GM21619 (cell line): ENCODE results near the gene CITED4.

Experiments
- ATAC-seq: cut with Tn5 transposase; IDR thresholded peaks from one replicate; pipeline ENCODE4 v1.9.1; 2021; ENCODE audit not compliant: unreplicated experiment

Gene CITED4

GRCh38 chr1:40836283-40836682, 25.9 kb downstream of the CITED4 start:
- ATAC-seq, result no peak

- no peak for ATAC-seq
Observed at GRCh38 chr1:40834968-40835545, 27.1 kb downstream of the CITED4 start.

GRCh38 chr1:40833979-40834378, 28.2 kb downstream of the CITED4 start:
- no peak for ATAC-seq

GRCh38 chr1:40831001-40831732, 31.0 kb downstream of the CITED4 start:
- ATAC-seq, result no peak

GRCh38 chr1:40830419-40830943, 31.7 kb downstream of the CITED4 start:
- ATAC-seq, result no peak

- ATAC-seq, result no peak
Observed at GRCh38 chr1:40829631-40830245, 32.4 kb downstream of the CITED4 start.

GRCh38 chr1:40825996-40826395, 36.2 kb downstream of the CITED4 start:
- ATAC-seq, result no peak

GRCh38 chr1:40825435-40825788, 36.8 kb downstream of the CITED4 start:
- ATAC-seq, result peak; percentile 75

GRCh38 chr1:40824591-40825434, 37.4 kb downstream of the CITED4 start:
- ATAC-seq, result no peak

GRCh38 chr1:40823983-40824382, 38.2 kb downstream of the CITED4 start:
- no peak for ATAC-seq

- no peak for ATAC-seq
Observed at GRCh38 chr1:40823345-40823744, 38.8 kb downstream of the CITED4 start.

GRCh38 chr1:40822890-40823289, 39.3 kb downstream of the CITED4 start:
- no peak for ATAC-seq

- ATAC-seq, result no peak
Observed at GRCh38 chr1:40820911-40821693, 41.1 kb downstream of the CITED4 start.

GRCh38 chr1:40820251-40820797, 41.8 kb downstream of the CITED4 start:
- ATAC-seq, result no peak

GRCh38 chr1:40819101-40819500, 43.1 kb downstream of the CITED4 start:
- ATAC-seq, result no peak

- peak; percentile 74 for ATAC-seq
Observed at GRCh38 chr1:40818264-40818961, 43.8 kb downstream of the CITED4 start.

GRCh38 chr1:40817791-40818263, 44.3 kb downstream of the CITED4 start:
- ATAC-seq, result no peak

GRCh38 chr1:40815420-40815819, 46.7 kb downstream of the CITED4 start:
- ATAC-seq, result no peak
